Measurements from ENCODE around the gene TNFRSF18. TPM values are rescaled to one million over a fixed set of nuclear protein-coding genes. Genes with fewer than 3 reads are reported as not detected.

The TNFRSF18 gene
- total RNA-seq, 1 experiment from 2014 or later = 0.83 TPM

GRCh38 chr1:1162597-1163537 lies 43.5 kb downstream of the TNFRSF18 start:
- no peak overlapping the region for H3K27ac Mint-ChIP-seq
- no peak for TF ChIP-seq PRDM15 (CRISPR knock-in tag; IDR thresholded peaks at IDR 0.05)
- TF ChIP-seq JUN (CRISPR knock-in tag; IDR thresholded peaks at IDR 0.05) = no peak
- TF ChIP-seq NFE2L1 (CRISPR knock-in tag; IDR thresholded peaks at IDR 0.05) = no peak
- no peak for TF ChIP-seq IRF2 (CRISPR knock-in tag; IDR thresholded peaks at IDR 0.05; ENCODE audit: borderline replicate concordance, low read depth)
- TF ChIP-seq E2F5 (CRISPR knock-in tag; IDR thresholded peaks at IDR 0.05) = no peak
- TF ChIP-seq MAX (CRISPR knock-in tag; IDR thresholded peaks at IDR 0.05) = no peak
- TF ChIP-seq ARID4B (CRISPR knock-in tag; IDR thresholded peaks at IDR 0.05; ENCODE audit: borderline replicate concordance) = no peak
- no peak for TF ChIP-seq ATF1 (CRISPR knock-in tag; IDR thresholded peaks at IDR 0.05)
- TF ChIP-seq E2F4 (CRISPR knock-in tag; IDR thresholded peaks at IDR 0.05; ENCODE audit: borderline replicate concordance, low read depth) = no peak
- no peak for TF ChIP-seq STAT6 (CRISPR knock-in tag; conservative IDR thresholded peaks at IDR 0.05; ENCODE audit: low read depth)
- no peak for TF ChIP-seq ELF4 (CRISPR knock-in tag; IDR thresholded peaks at IDR 0.05; ENCODE audit: low read depth)
- TF ChIP-seq ATF3 (CRISPR knock-in tag; conservative IDR thresholded peaks at IDR 0.05) = no peak
- TF ChIP-seq RORB (CRISPR knock-in tag; IDR thresholded peaks at IDR 0.05) = no peak
- TF ChIP-seq ZNF263 (CRISPR knock-in tag; IDR thresholded peaks at IDR 0.05; ENCODE audit: low read depth) = no peak
- no peak for TF ChIP-seq AR (CRISPR knock-in tag; IDR thresholded peaks at IDR 0.05)
- TF ChIP-seq NFATC4 (CRISPR knock-in tag; IDR thresholded peaks at IDR 0.05) = no peak

More at GRCh38 chr1:1162597-1163537, 43.5 kb downstream of the TNFRSF18 start:
- CTCF ChIA-PET = interaction anchor here (1.8 to 2.2 kb wide), 3 partner anchors 11 to 129 kb away, joined by 5 to 9 read pairs (median 5); partner anchors contain the start of gene TTLL10
- Mint-ChIP-seq H3K27me3 (ENCODE audit: low read depth) (peaks cover 7% of the 10 kb centered on the region), H3K4me3 (no peak overlapping the region), H3K36me3 (no peaks in the 10 kb centered on the region), H3K9me3 (no peaks in the 10 kb centered on the region), H3K4me1 (peaks cover 11% of the 10 kb centered on the region)
- ATAC-seq (peak; percentile 27; the same call in 1 of the 2 replicates), DNase-seq (ENCODE audit: low spot score) (peak; percentile 56)
- POLR2A ChIA-PET = interaction anchor here (0.9 kb wide), 1 partner anchor 9 kb away, joined by 3 read pairs; no protein-coding TSS in a partner anchor
